HG02759 (cell line): Measurements from ENCODE around the gene DYNLT3.

Experiments
- ATAC-seq: cut with Tn5 transposase; IDR thresholded peaks from one replicate; pipeline ENCODE4 v1.9.1; 2021; ENCODE audit warnings: mild to moderate bottlenecking, moderate library complexity; ENCODE audit not compliant: unreplicated experiment

DYNLT3 gene, protein sequence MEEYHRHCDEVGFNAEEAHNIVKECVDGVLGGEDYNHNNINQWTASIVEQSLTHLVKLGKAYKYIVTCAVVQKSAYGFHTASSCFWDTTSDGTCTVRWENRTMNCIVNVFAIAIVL

GRCh38 chrX:37846934-37847732, at the start of gene DYNLT3:
Gene DYNLT3 (minus strand): TSS chrX:37847571. CDS start chrX:37847510, 61 bp downstream.
- peak; percentile 100 for ATAC-seq

DNA sequence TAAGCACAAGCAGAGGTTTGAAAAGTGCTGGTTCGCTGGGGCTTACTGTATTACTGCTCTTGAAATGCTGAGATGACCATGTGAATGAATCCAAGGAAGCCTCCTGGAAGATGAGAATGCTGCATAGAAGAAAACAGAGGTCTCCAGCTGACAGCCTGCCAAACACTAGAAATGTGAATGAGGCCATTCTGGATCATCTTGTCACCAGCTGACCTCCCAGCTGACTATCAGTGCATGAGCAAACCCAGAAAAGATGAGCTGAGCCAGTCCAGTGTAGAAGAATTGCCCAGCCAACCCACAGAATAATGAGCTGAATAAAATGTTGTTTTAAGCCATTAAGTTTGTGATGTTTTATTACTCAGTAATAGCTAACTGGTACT, 49.1 kb upstream of the DYNLT3 start:
- no peak for ATAC-seq

DNA sequence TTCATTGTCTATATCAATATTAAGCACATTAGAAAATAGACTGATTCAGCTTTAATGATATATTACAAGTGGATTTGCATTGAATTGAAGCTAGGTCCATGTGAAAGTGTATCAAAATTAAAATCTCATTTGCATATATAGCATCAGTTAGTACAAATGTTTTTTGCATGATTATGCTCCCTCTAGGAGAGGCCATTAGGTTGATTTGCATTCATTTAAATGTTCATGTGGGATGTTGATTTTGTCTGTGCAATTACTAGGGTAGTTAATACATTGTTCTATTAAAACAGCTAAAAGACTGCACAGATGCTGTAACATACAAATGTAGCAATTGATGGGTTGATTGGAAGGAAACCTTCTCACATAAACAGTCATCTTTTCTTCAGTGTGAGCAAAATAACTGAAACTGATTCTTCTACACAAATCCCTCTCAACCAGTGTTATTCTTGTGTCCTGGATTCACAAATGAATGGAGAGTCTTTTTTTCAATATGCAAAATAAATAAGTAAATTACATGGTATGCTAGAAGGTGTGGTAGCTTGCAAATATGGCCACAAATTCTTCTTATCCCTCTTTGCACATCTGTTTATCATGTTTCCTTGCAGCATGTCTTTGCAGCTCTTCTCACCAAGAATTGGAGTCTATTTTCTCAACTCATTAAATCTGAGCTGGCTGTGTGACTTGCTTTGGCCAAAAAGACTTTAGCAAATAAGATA, 48.6 kb upstream of the DYNLT3 start:
- no peak for ATAC-seq

GRCh38 chrX:37894725-37895124, 47.4 kb upstream of the DYNLT3 start:
- no peak for ATAC-seq

DNA sequence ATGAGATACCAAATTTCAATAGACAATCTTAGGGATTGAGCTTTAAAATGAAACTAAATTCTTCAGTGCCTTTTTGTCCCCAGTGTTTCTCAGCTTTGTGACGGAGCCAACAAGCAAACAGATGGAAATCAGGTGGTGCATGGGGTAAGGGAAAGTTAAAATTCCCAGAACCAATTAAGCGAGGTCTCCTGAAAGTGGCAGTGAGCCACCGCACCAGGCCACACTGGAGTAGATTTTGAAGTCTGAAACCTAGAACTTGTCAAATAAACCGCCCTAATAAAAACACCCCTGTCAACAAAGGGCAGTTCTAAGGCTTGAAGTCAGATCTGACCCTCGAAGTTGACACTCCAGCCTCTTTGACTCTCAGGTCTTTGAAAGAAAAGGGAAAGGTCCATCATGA, 40.6 kb upstream of the DYNLT3 start:
- no peak for ATAC-seq

GRCh38 chrX:37887347-37887746, 40.0 kb upstream of the DYNLT3 start:
- ATAC-seq = no peak

DNA sequence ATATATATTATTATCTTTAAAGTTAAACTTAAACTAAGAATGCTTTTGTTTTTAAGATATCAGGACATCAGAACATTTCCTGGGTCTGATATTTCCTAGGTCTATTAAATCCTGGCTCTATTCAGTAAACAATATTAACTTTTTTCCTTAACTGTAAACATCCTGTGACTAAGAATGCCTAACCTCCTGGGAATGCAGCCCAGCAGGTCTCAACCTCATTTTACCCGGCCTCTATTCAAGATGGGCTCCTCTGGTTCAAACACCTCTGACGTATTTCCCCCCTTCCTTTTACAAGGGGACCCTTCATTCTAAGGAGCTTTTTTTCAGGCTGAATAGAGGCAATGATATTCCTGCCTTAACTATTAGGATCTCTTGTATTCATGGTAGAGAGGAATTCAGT, 35.8 kb upstream of the DYNLT3 start:
- no peak for ATAC-seq

DNA sequence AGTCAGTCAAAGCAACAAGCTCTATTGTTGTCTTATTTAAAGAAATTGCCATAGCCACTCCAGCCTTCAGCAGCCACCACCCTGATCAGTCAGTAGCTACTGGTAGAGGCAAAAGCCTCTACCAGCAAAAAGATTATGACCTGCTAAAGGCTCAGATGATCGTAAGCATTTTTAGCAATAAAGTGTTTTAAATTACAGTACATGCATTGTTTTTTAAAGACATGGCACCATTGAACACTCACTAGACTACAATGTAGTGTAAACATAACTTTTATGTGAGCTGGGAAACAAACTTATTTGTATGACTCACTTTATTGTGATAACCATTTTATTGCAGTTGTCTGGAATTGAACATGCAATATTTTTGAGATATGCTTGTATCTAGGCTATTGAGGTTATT, 32.3 kb upstream of the DYNLT3 start:
- ATAC-seq = no peak

GRCh38 chrX:37876716-37877115, 29.3 kb upstream of the DYNLT3 start:
- no peak for ATAC-seq

DNA sequence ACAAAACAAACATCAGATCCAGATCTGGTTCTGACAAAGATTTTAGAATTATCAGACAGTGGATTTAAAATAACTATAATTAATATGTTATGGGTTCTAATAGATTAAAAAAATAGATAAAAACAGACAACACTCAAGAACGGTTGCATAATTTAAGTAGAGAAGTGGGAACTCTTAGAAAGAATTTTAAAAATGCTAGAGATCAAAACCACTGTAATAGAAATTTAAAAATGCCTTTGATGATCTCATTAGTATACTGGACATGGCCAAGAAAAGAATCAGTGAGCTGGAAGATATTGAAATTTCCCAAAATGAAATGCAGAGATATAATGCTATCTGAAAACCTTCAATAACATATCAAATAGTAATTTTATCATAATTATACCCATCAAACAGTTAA, 28.3 kb upstream of the DYNLT3 start:
- no peak for ATAC-seq

DNA sequence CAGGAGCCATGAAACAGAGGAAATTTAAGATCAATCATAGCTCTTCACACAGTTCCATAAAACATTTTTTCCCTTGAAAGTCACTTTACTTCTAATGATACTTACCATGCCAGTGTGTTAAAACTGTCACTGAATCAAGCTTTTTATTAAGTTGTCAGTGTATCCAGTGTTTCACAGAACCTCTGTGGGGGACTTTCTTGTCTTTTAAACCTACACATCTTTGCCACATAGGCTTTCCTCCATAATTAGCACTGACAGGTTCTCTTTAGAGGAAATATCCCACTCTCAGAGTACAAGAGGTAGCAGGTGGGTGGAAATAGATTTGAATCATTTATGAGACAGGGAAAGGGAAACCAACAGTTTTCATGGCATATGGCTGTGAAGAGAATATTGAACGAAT, 25.8 kb upstream of the DYNLT3 start:
- no peak for ATAC-seq

DNA sequence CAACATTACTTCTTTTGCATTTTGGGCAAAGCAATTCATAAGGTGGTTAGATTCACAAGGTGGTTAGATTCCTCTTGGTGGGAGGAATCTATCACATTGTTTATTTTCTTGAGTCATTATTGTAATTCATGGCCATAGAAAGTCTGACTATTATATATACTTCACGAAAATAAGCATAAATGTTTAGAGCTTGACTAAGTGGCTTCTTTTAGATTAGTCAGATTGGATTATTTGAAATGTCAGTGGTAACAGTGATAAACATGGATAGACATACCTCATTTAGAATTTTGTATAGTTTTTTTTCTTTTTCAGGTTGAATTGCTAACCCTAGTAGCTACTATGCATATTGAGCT, 24.9 kb upstream of the DYNLT3 start:
- ATAC-seq = no peak

DNA sequence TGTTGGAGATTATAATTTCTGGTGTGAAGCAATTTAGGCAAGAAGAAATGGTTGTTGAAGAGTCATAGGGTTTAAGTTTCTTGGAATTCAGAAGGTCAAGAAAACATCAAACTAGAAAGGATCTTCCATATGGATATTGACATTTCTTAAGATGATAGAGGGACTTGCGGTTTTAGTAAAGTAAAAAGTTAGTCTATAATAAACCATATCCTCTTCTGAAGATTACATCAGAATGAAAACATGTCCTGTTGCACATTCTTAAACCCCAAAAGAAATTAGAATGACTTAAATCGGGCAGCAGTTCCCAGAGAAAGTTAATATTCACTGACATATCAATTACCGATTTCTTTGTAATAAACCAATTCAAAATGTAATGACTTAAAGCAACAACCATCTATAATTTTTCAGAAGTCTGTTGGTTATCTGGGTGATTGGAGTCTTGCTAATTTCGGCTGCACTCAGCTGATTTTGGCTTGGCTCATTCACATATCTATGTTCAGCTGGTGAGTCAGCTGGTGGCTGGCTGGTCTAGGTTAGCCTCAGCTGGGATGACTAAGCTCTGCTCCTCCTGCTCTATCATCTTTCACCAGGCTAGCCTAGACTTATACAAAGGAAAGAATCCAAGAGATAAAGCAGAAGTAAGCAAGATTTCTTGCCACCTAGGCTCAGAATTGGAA, 24.4 kb upstream of the DYNLT3 start:
- no peak for ATAC-seq

- no peak for ATAC-seq
These were observed 20.3 kb upstream of the DYNLT3 start for GRCh38 chrX:37867536-37868153.

- no peak for ATAC-seq
These were observed 16.4 kb upstream of the DYNLT3 start for GRCh38 chrX:37863728-37864127.

- ATAC-seq = no peak
These were observed 15.5 kb upstream of the DYNLT3 start for GRCh38 chrX:37862851-37863250.

DNA sequence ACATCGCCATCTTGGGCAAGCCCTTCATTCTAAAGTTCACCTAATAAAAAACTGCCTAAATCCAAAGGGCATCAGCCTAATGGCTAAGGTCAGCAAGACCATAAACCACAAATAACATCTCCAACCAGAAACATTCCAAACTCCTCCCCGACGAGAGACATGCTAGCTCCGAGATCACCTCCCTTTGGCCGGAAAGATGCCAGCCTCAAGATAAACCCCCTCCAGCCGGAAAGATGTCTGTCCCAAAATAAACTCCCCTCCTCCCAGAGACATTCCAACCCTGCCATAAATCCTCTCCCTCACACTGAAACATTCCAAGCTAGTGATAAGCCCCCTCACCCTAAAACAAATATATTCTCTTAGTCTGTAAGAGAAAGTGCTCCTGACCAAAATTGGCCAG, 13.3 kb upstream of the DYNLT3 start:
- ATAC-seq = no peak

- ATAC-seq = no peak
These were observed 7.4 kb upstream of the DYNLT3 start for GRCh38 chrX:37854748-37855147.

DNA sequence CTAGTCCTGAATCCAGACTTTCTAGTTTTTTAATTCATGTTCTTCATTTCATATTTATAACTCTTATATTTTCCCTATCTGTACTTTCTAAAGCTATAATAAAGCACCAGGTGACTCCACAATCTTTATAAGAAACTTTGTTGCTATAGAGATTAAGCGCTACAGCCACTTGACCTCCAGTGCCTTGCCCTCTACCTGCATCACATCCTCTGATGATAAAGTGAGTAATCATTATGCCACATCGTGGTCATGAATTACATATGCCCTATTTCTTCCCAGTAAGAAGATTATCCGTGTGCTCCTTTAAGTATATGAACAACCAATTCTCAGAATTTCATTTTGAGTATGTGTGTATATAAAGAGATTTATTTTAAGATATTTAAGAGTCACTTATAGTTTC, 6.8 kb upstream of the DYNLT3 start:
- ATAC-seq = no peak

DNA sequence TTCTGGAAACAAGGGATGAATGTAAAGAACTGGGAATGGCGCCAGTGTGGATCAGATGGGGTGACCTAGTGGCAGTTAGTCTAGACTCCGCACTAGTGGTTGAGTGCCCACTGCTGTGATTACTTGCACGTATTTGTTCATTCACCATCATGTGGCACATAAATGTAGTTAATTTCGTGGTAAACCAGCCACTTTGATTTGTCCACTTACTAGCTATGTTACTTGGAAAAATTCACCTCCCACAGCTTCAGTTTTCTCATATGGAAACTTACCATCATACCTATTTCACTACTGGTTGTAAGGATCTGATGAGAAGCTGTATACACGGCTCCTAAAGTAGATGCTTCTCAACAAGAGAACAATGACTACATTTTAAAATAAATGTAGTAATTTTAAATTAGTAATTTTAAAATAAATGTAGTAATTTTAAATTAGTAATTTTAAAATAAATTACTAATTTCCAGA, 394 bp upstream of the DYNLT3 start:
- peak; percentile 22 for ATAC-seq

- ATAC-seq = no peak
These were observed 825 bp downstream of the DYNLT3 start for GRCh38 chrX:37846558-37846933.
